Body of pancreas (tissue), 4 donors: ENCODE measurements around the gene TMEM234. TPM values are rescaled to one million over a fixed set of nuclear protein-coding genes. Genes with fewer than 3 reads are reported as not detected.

Experiments used
- ATAC-seq: fragments of 150-250 bp; one replicate; pipeline ENCODE4 v1.9.1; 2016
- DNase-seq, 4 donors: peaks; one replicate each; pipeline ENCODE4 v3.0.0-alpha.2; 2019
- H3K27ac ChIP-seq, 4 donors: fragments of 200-600 bp; sonication (generic); 1 replicate in 3 of 4; 2 replicates in 1 of 4; pipeline versions ENCODE4 v1.5.1 to v1.6.1; 2016 to 2019; ENCODE audit warnings: mild to moderate bottlenecking in 1 of 4, mixed read lengths in 1 of 4, moderate library complexity in 1 of 4
- H3K27me3 ChIP-seq, 2 donors: fragments of 200-600 bp; sonication (generic); one replicate each; pipeline ENCODE4 v1.6.0; 2016; ENCODE audit warnings: mild to moderate bottlenecking in 1 of 2
- H3K36me3 ChIP-seq, 2 donors: fragments of 200-600 bp; sonication (generic); replicated peaks in 1 of 2; 2 replicates each; pipeline ENCODE4 v1.5.1; 2016; ENCODE audit warnings: low read depth in 2 of 2; ENCODE audit not compliant: insufficient read depth in 1 of 2
- H3K4me1 ChIP-seq: fragments of 200-600 bp; sonication (generic); one replicate; pipeline ENCODE4 v1.6.0; 2016
- H3K4me3 ChIP-seq, 2 donors: fragments of 200-600 bp; sonication (generic); 1 replicate in 1 of 2; 2 replicates in 1 of 2; pipeline ENCODE4 v1.5.1; 2016 to 2019
- H3K9me3 ChIP-seq, 3 donors: fragments of 200-600 bp; sonication (generic); 1 replicate in 2 of 3; 2 replicates in 1 of 3; pipeline ENCODE4 v1.5.1; 2016
- POLR2A ChIP-seq, 3 donors: fragments of 450-650 bp; IDR thresholded peaks; one replicate each; pipeline ENCODE4 v1.6.1; 2016; ENCODE audit warnings: antibody characterized with exemption in 3 of 3, mild to moderate bottlenecking in 2 of 3
- WGBS, 2 donors: methylation state at CpG; one replicate each; pipeline ENCODE4 v1.1.5; 2017; 5-methylcytosine and 5-hydroxymethylcytosine counted together
- intact Hi-C: fragments of 100-400 bp; cut with DNase I; formaldehyde crosslinking; loops from one replicate; pipeline ENCODE4 v1.15.1; 2023
- total RNA-seq, 2 donors: library from RNA; depleted of rRNA; stranded (reverse); fragments of >200 nt; gene quantifications; one replicate each; pipeline ENCODE4 v1.1.0, GENCODE V29; 2016
- TF ChIP-seq, protein P1 (sequence below), 7 experiments: fragments of 450-650 bp in 4 of 7; fragments of 200-600 bp in 3 of 7; sonication (generic) in 3 of 7; IDR thresholded peaks; one replicate each; pipeline ENCODE4 v1.5.1; 2016 to 2019; ENCODE audit warnings: antibody characterized with exemption in 7 of 7

Gene TMEM234
- total RNA-seq, 2 donors from 2014 or later = 16.3 to 20.8 TPM

DNA sequence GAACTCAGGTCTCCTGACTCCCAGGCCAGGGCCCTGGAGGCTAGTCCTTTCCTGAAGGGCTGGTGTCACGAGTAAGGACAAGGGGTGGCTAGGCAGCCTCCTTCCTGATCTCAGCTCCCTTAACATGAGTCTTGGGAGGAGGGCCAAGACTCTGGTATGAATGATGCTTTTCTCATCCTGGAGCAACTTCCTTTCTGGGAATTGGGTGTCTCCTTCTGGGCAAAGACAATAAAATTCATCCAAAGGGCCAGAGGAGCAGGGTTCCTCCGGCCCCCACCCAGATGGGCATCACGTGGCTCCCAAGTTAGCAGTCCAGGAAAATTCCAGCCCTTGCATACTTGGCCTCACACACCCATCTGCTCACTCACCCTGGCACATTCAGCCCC lies 24.7 kb upstream of the TMEM234 start, which contains the start of gene FAM167B:
TSS of gene FAM167B (plus strand) at position 335 of the 386 bp plus-strand sequence. CDS start 200 bp downstream, outside the sequence.
- Histone ChIP-seq H3K4me3 (no peak within 1 kb of the TSS), H3K27ac (peak within 1 kb of the TSS in 3 of 4 donors; percentile 26 to 42 (median 34)), H3K9me3 (no peaks in the 10 kb centered on the region), H3K27me3 (no peaks in the 10 kb centered on the region), H3K36me3 (no peaks in the 10 kb centered on the region), H3K4me1 (peaks cover 37% of the 10 kb centered on the region)
- DNase-seq (no peak), ATAC-seq (peak; percentile 23)
- intact Hi-C loops = no loop called here
- WGBS, 2 donors = 67 to 86% methylated on average over 2 to 3 of the region's 3 CpGs
- TF ChIP-seq POLR2A (IDR thresholded peaks at IDR 0.05) = no peak
- TF ChIP-seq, protein P1, sequence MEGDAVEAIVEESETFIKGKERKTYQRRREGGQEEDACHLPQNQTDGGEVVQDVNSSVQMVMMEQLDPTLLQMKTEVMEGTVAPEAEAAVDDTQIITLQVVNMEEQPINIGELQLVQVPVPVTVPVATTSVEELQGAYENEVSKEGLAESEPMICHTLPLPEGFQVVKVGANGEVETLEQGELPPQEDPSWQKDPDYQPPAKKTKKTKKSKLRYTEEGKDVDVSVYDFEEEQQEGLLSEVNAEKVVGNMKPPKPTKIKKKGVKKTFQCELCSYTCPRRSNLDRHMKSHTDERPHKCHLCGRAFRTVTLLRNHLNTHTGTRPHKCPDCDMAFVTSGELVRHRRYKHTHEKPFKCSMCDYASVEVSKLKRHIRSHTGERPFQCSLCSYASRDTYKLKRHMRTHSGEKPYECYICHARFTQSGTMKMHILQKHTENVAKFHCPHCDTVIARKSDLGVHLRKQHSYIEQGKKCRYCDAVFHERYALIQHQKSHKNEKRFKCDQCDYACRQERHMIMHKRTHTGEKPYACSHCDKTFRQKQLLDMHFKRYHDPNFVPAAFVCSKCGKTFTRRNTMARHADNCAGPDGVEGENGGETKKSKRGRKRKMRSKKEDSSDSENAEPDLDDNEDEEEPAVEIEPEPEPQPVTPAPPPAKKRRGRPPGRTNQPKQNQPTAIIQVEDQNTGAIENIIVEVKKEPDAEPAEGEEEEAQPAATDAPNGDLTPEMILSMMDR (IDR thresholded peaks at IDR 0.05) = no peak

DNA sequence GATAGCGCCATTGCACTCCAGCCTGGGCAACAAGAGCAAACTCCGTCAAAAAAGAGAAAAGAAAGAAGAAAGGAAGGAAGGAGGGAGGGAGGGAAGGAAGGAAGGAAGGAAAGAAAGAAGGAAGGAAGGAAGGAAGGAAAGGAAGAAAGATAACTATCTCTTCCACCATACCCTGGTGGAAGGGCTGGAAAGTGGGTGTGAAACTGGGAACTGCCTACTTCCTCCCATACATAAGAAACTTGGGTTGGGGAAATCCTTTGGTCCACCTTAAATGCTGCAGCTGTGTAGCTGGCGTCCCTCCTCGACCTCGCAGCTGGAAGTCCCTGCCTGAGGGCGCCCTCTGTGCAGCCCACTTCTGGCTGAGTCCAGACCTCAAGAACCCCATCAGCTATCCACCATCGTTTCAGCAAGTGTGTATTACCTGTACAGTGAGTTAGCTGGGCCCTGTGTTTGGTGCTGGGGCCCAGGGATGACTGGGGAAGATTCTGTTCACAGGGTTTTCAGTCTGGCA lies 20.2 kb upstream of the TMEM234 start:
- TF ChIP-seq, protein P1 (IDR thresholded peaks at IDR 0.05) = no peak
- TF ChIP-seq POLR2A (IDR thresholded peaks at IDR 0.05) = no peak
- Histone ChIP-seq H3K36me3 (no peaks in the 10 kb centered on the region), H3K4me3 (no peak overlapping the region), H3K9me3 (no peaks in the 10 kb centered on the region), H3K4me1 (peaks cover 39% of the 10 kb centered on the region), H3K27ac (no peak overlapping the region), H3K27me3 (no peaks in the 10 kb centered on the region)
- intact Hi-C loops = no loop called here
- ATAC-seq = no peak
- 36 to 37% methylated on average over 7 of the region's 7 CpGs for WGBS, 2 donors
- peak in 2 of 4 donors; percentile 30 to 37 for DNase-seq

DNA sequence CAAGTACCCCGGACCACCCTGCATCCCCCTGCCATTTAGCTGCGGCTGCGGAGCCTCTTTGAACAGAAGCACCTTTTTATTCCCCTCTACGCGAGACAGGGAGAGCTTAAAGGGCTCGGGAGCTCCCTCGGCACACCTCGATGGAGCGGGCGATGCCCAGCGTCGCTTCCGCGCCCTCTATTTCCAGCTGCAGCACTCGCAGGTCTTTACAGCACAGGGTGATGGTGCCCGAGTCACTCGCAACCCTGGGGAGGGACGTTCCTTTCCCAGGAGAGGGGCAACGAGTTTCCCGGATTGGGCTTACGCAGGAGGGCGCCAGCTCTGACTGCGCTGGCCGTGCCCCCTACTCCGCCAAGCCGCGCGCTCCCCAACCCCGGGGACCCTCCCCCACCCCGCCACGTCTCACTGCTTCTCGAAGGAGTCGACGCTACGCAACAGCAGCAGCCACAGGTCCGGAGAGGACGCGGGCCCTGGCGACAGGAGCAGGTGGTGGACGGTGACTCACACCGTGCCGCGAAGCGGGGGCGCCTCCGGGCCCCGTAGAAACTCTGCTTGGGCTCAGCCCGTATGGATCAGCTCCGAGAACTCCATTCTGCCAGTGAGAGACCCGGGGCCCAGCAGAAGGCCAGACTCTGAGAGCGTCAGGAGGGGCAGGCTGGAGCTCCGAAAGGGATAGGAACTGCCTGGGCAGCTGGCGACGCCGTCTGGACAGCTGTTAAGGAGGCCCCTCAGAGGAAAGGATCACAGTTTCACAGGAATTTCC lies 19.0 kb upstream of the TMEM234 start:
- peak overlapping the region; percentile 35 to 75 for H3K4me3 ChIP-seq
- peak overlapping the region; percentile 83 to 95 (median 90) for H3K27ac ChIP-seq
- TF ChIP-seq POLR2A (IDR thresholded peaks at IDR 0.05) = peak; percentile 63 to 72 (median 68)
- TF ChIP-seq, protein P1 (IDR thresholded peaks at IDR 0.05) = no peak
- DNase-seq (peak; percentile 76 to 89 (median 84)), ATAC-seq (peak; percentile 71)
- H3K4me1 ChIP-seq = peaks cover 37% of the 10 kb centered on the region
- H3K36me3 ChIP-seq = no peaks in the 10 kb centered on the region
- intact Hi-C loops = no loop called here
- H3K27me3 ChIP-seq = no peaks in the 10 kb centered on the region
- 0% methylated on average over 20 to 54 of the region's 55 CpGs for WGBS, 2 donors
- H3K9me3 ChIP-seq = no peaks in the 10 kb centered on the region

DNA sequence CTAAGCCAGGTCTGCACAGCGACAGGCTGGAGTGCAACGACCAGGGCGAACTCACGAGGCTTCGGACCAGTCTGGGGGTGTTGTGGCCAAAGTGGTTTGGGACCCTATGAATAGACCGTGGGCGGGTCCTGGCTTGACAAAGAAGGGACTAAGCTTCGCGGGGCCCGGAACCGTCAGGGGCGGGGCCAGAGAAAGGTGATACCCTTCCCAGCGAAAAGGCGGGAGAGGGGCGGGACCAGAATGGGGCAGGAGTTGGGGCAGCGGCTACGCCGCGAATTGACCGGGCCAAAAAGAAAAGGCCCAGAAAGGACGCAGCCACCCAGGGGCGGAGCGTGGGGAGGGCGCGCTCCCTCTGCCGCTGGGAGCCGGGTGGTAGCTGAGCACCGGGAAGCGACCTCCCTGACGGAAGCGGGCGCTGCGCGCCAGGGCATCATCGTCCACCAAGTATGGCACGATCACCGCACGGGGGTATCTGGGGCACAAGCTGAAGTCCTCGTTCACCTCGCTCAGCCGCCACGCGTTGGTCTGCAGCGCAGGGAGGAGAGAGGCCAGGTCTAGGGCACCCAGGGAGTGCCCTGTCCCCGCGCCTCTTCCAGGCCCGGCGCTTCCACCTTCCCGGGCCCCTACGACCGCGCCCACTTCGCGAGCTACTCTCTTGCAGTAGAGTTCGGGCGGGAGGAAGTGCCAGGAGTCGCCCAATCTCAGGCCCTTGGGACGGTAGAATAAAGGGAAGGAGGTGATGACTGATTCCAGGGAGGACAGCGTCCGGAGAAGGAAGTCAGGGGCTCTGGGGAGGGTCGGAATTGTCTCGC lies 18.2 kb upstream of the TMEM234 start:
- intact Hi-C loops = no loop called here
- peak; percentile 88 for ATAC-seq

More for the DNA sequence above, 18.2 kb upstream of the TMEM234 start:
- DNase-seq = peak; percentile 90 to 94 (median 94)
- WGBS, 2 donors = 1% methylated on average over 26 to 53 of the region's 62 CpGs
- Histone ChIP-seq H3K4me3 (peak overlapping the region; percentile 35 to 75), H3K27me3 (no peaks in the 10 kb centered on the region), H3K27ac (peak overlapping the region; percentile 83 to 95 (median 90)), H3K9me3 (no peaks in the 10 kb centered on the region), H3K4me1 (peaks cover 45% of the 10 kb centered on the region), H3K36me3 (no peaks in the 10 kb centered on the region)
- peak; percentile 91 to 93 (median 92) for TF ChIP-seq POLR2A (IDR thresholded peaks at IDR 0.05)
- TF ChIP-seq, protein P1 (IDR thresholded peaks at IDR 0.05) = peak in 6 of 7 experiments; percentile 5 to 54 (median 38)
